Measurements from ENCODE around the gene PJVK.
"Not testable (repeated sequence)": the region's sequence is repeated elsewhere in the genome, so short reads cannot be mapped to it uniquely, and the experiment has no call there.

Gene PJVK

GRCh38 chr2:178450774-178451525, at the start of gene PJVK, which contains the start of gene PRKRA:
PJVK (plus strand) TSS chr2:178451378; CDS start chr2:178453410, 2,032 bp downstream.
PRKRA (minus strand) TSS chr2:178451175; CDS start chr2:178451030, 145 bp downstream.
- DNase-seq: peak; percentile 97 to 98

GRCh38 chr2:178401994-178402437, 49.2 kb upstream of the PJVK start:
- no peak for DNase-seq

GRCh38 chr2:178403671-178404306, 47.4 kb upstream of the PJVK start:
- DNase-seq: no peak

- no peak for DNase-seq
These were observed 46.8 kb upstream of the PJVK start for GRCh38 chr2:178404368-178404767.

GRCh38 chr2:178409261-178409660, 41.9 kb upstream of the PJVK start:
- DNase-seq: no peak

GRCh38 chr2:178412047-178412446, 39.1 kb upstream of the PJVK start:
- DNase-seq: no peak

GRCh38 chr2:178412453-178412852, 38.7 kb upstream of the PJVK start:
- DNase-seq: not testable (repeated sequence)

- DNase-seq: peak; percentile 48 to 72
These were observed 37.5 kb upstream of the PJVK start for GRCh38 chr2:178413472-178414265.

- peak; percentile 80 to 93 for DNase-seq
These were observed 36.6 kb upstream of the PJVK start for GRCh38 chr2:178414266-178415247.

GRCh38 chr2:178415979-178416378, 35.2 kb upstream of the PJVK start:
- no peak for DNase-seq

- DNase-seq: no peak
These were observed 33.3 kb upstream of the PJVK start for GRCh38 chr2:178417916-178418315.

- no peak for DNase-seq
These were observed 32.8 kb upstream of the PJVK start for GRCh38 chr2:178418426-178418825.

GRCh38 chr2:178419123-178419522, 32.1 kb upstream of the PJVK start:
- DNase-seq: no peak

GRCh38 chr2:178420463-178420999, 30.6 kb upstream of the PJVK start:
- no peak for DNase-seq

- no peak for DNase-seq
These were observed 29.1 kb upstream of the PJVK start for GRCh38 chr2:178422097-178422496.

- not testable (repeated sequence) for DNase-seq
These were observed 27.4 kb upstream of the PJVK start for GRCh38 chr2:178423746-178424145.

GRCh38 chr2:178425255-178425827, 25.8 kb upstream of the PJVK start:
- DNase-seq: no peak

- no peak for DNase-seq
These were observed 24.8 kb upstream of the PJVK start for GRCh38 chr2:178426388-178426787.

GRCh38 chr2:178427458-178427857, 23.7 kb upstream of the PJVK start:
- no peak for DNase-seq

- no peak for DNase-seq
These were observed 22.8 kb upstream of the PJVK start for GRCh38 chr2:178428396-178428806.

GRCh38 chr2:178429336-178429735, 21.8 kb upstream of the PJVK start:
- no peak for DNase-seq

Data from hippocampal formation (tissue), 2 donors.